Parathyroid adenoma (tissue), 2 donors: ENCODE measurements around the gene UBE2E2.

Experiments used
- H2AFZ ChIP-seq: fragments of 300-600 bp; sonication (generic); one replicate; pipeline ENCODE4 v1.7.0; 2017; ENCODE audit warnings: antibody characterized with exemption, mild to moderate bottlenecking
- H3K27ac ChIP-seq: fragments of 300-600 bp; sonication (generic); one replicate; pipeline ENCODE4 v1.7.0; 2017
- H3K27me3 ChIP-seq: fragments of 300-600 bp; sonication (generic); one replicate; pipeline ENCODE4 v1.7.0; 2017; ENCODE audit warnings: low read length; ENCODE audit not compliant: control insufficient read depth, insufficient read depth
- H3K36me3 ChIP-seq: fragments of 300-600 bp; sonication (generic); one replicate; pipeline ENCODE4 v1.7.0; 2017; ENCODE audit warnings: low read length; ENCODE audit not compliant: control insufficient read depth, insufficient read depth
- H3K4me1 ChIP-seq: fragments of 300-600 bp; sonication (generic); one replicate; pipeline ENCODE4 v1.7.0; 2017; ENCODE audit warnings: control low read depth
- H3K4me2 ChIP-seq: fragments of 300-600 bp; sonication (generic); one replicate; pipeline ENCODE4 v1.7.0; 2017; ENCODE audit warnings: low read length
- H3K4me3 ChIP-seq: fragments of 300-600 bp; sonication (generic); one replicate; pipeline ENCODE4 v1.7.0; 2017; ENCODE audit warnings: low read depth, low read length
- H3K79me2 ChIP-seq: fragments of 300-600 bp; sonication (generic); one replicate; pipeline ENCODE4 v1.7.0; 2017; ENCODE audit warnings: control low read depth
- H3K9ac ChIP-seq: fragments of 300-600 bp; sonication (generic); one replicate; pipeline ENCODE4 v1.7.0; 2017; ENCODE audit warnings: mild to moderate bottlenecking
- H3K9me3 ChIP-seq: fragments of 300-600 bp; sonication (generic); one replicate; pipeline ENCODE4 v1.7.0; 2017; ENCODE audit warnings: low read length; ENCODE audit not compliant: control insufficient read depth
- CTCF ChIP-seq: fragments of 300-600 bp; sonication (generic); IDR thresholded peaks from one replicate; pipeline ENCODE4 v1.7.0; 2017; ENCODE audit warnings: antibody characterized with exemption, mild to moderate bottlenecking
- donor health status: primary hyperparathyroidism.

Gene UBE2E2

GRCh38 chr3:23189187-23189586, 13.9 kb upstream of the UBE2E2 start:
- Histone ChIP-seq H3K79me2 (no peaks in the 10 kb centered on the region), H3K4me3 (no peak overlapping the region), H3K27ac (no peak overlapping the region), H3K9ac (no peak overlapping the region), H3K4me1 (no peaks in the 10 kb centered on the region), H2AFZ (no peak overlapping the region), H3K27me3 (no peaks in the 10 kb centered on the region), H3K4me2 (no peak overlapping the region), H3K36me3 (no peaks in the 10 kb centered on the region), H3K9me3 (no peaks in the 10 kb centered on the region)
- no peak for TF ChIP-seq CTCF

GRCh38 chr3:23192816-23193215, 10.3 kb upstream of the UBE2E2 start:
- no peaks in the 10 kb centered on the region for H3K36me3 ChIP-seq

GRCh38 chr3:23193831-23194230, 9.3 kb upstream of the UBE2E2 start:
- Histone ChIP-seq H3K79me2 (no peaks in the 10 kb centered on the region), H3K36me3 (no peaks in the 10 kb centered on the region), H3K4me3 (no peak overlapping the region), H3K9me3 (no peaks in the 10 kb centered on the region), H3K27ac (no peak overlapping the region), H3K9ac (no peak overlapping the region), H3K27me3 (no peaks in the 10 kb centered on the region), H3K4me1 (no peaks in the 10 kb centered on the region), H3K4me2 (no peak overlapping the region), H2AFZ (no peak overlapping the region)
- TF ChIP-seq CTCF: no peak

More at GRCh38 chr3:23192816-23193215, 10.3 kb upstream of the UBE2E2 start:
- Histone ChIP-seq H2AFZ (no peak overlapping the region), H3K4me3 (no peak overlapping the region), H3K9ac (no peak overlapping the region), H3K27ac (no peak overlapping the region), H3K4me1 (no peaks in the 10 kb centered on the region), H3K79me2 (no peaks in the 10 kb centered on the region), H3K27me3 (no peaks in the 10 kb centered on the region), H3K4me2 (no peak overlapping the region), H3K9me3 (no peaks in the 10 kb centered on the region)
- no peak for TF ChIP-seq CTCF

- H3K27ac ChIP-seq: no peak overlapping the region
- no peak overlapping the region for H3K4me2 ChIP-seq
- H3K9me3 ChIP-seq: no peaks in the 10 kb centered on the region
- H3K4me1 ChIP-seq: no peaks in the 10 kb centered on the region
- H3K27me3 ChIP-seq: no peaks in the 10 kb centered on the region
- H3K36me3 ChIP-seq: no peaks in the 10 kb centered on the region
- no peak overlapping the region for H2AFZ ChIP-seq
- H3K79me2 ChIP-seq: no peaks in the 10 kb centered on the region
- TF ChIP-seq CTCF: no peak
- H3K4me3 ChIP-seq: no peak overlapping the region
- no peak overlapping the region for H3K9ac ChIP-seq
Measured at GRCh38 chr3:23198801-23199200, 4.3 kb upstream of the UBE2E2 start.

- no peaks in the 10 kb centered on the region for H3K4me1 ChIP-seq
- no peaks in the 10 kb centered on the region for H3K79me2 ChIP-seq
- no peak overlapping the region for H2AFZ ChIP-seq
- H3K4me2 ChIP-seq: no peak overlapping the region
- H3K9me3 ChIP-seq: no peaks in the 10 kb centered on the region
- no peaks in the 10 kb centered on the region for H3K36me3 ChIP-seq
- H3K27me3 ChIP-seq: no peaks in the 10 kb centered on the region
- H3K9ac ChIP-seq: no peak overlapping the region
- H3K4me3 ChIP-seq: no peak overlapping the region
- no peak overlapping the region for H3K27ac ChIP-seq
- no peak for TF ChIP-seq CTCF
Measured at GRCh38 chr3:23199649-23200048, 3.5 kb upstream of the UBE2E2 start.
